Measurements from ENCODE around the gene NEK1.

- no peak for TF ChIP-seq CTCF (IDR thresholded peaks at IDR 0.05)
- no peak for TF ChIP-seq ZNF232 (CRISPR knock-in tag; IDR thresholded peaks at IDR 0.05)
- TF ChIP-seq ETV6 (CRISPR knock-in tag; IDR thresholded peaks at IDR 0.05): no peak
- TF ChIP-seq ZNF671 (CRISPR knock-in tag; IDR thresholded peaks at IDR 0.05): no peak
- TF ChIP-seq USF1 (CRISPR knock-in tag; IDR thresholded peaks at IDR 0.05): no peak
- TF ChIP-seq NR1H2 (CRISPR knock-in tag; IDR thresholded peaks at IDR 0.05): no peak
- TF ChIP-seq MAX (CRISPR knock-in tag; IDR thresholded peaks at IDR 0.05): no peak
- no peak for TF ChIP-seq ZNF317 (CRISPR knock-in tag; IDR thresholded peaks at IDR 0.05; ENCODE audit: borderline replicate concordance, low read depth)
- no peak for TF ChIP-seq FOXJ3 (CRISPR knock-in tag; IDR thresholded peaks at IDR 0.05; ENCODE audit: borderline replicate concordance)
- no peak for TF ChIP-seq AFF4 (CRISPR knock-in tag; IDR thresholded peaks at IDR 0.05; ENCODE audit: borderline replicate concordance)
- no peak for TF ChIP-seq SMAD3 (CRISPR knock-in tag; IDR thresholded peaks at IDR 0.05; ENCODE audit: borderline replicate concordance)
- TF ChIP-seq ATF3 (CRISPR knock-in tag; conservative IDR thresholded peaks at IDR 0.05): no peak
- no peak for TF ChIP-seq TCF7 (CRISPR knock-in tag; IDR thresholded peaks at IDR 0.05; ENCODE audit: low read depth)
Measured at GRCh38 chr4:169625886-169626285, 13.5 kb upstream of the NEK1 start.
